ENCODE data around the gene MARS1. TPM values are rescaled to one million over a fixed set of nuclear protein-coding genes. Genes with fewer than 3 reads are reported as not detected.
A peak's percentile ranks its signal among the peaks of the same experiment; 100 is the strongest.

MARS1 gene
- total and polyA plus RNA-seq, 2 experiments from 2014 or later: 266 to 351 TPM

GRCh38 chr12:57496822-57497221 lies 9.0 kb downstream of the MARS1 start (continued):
- TF ChIP-seq, protein P1, sequence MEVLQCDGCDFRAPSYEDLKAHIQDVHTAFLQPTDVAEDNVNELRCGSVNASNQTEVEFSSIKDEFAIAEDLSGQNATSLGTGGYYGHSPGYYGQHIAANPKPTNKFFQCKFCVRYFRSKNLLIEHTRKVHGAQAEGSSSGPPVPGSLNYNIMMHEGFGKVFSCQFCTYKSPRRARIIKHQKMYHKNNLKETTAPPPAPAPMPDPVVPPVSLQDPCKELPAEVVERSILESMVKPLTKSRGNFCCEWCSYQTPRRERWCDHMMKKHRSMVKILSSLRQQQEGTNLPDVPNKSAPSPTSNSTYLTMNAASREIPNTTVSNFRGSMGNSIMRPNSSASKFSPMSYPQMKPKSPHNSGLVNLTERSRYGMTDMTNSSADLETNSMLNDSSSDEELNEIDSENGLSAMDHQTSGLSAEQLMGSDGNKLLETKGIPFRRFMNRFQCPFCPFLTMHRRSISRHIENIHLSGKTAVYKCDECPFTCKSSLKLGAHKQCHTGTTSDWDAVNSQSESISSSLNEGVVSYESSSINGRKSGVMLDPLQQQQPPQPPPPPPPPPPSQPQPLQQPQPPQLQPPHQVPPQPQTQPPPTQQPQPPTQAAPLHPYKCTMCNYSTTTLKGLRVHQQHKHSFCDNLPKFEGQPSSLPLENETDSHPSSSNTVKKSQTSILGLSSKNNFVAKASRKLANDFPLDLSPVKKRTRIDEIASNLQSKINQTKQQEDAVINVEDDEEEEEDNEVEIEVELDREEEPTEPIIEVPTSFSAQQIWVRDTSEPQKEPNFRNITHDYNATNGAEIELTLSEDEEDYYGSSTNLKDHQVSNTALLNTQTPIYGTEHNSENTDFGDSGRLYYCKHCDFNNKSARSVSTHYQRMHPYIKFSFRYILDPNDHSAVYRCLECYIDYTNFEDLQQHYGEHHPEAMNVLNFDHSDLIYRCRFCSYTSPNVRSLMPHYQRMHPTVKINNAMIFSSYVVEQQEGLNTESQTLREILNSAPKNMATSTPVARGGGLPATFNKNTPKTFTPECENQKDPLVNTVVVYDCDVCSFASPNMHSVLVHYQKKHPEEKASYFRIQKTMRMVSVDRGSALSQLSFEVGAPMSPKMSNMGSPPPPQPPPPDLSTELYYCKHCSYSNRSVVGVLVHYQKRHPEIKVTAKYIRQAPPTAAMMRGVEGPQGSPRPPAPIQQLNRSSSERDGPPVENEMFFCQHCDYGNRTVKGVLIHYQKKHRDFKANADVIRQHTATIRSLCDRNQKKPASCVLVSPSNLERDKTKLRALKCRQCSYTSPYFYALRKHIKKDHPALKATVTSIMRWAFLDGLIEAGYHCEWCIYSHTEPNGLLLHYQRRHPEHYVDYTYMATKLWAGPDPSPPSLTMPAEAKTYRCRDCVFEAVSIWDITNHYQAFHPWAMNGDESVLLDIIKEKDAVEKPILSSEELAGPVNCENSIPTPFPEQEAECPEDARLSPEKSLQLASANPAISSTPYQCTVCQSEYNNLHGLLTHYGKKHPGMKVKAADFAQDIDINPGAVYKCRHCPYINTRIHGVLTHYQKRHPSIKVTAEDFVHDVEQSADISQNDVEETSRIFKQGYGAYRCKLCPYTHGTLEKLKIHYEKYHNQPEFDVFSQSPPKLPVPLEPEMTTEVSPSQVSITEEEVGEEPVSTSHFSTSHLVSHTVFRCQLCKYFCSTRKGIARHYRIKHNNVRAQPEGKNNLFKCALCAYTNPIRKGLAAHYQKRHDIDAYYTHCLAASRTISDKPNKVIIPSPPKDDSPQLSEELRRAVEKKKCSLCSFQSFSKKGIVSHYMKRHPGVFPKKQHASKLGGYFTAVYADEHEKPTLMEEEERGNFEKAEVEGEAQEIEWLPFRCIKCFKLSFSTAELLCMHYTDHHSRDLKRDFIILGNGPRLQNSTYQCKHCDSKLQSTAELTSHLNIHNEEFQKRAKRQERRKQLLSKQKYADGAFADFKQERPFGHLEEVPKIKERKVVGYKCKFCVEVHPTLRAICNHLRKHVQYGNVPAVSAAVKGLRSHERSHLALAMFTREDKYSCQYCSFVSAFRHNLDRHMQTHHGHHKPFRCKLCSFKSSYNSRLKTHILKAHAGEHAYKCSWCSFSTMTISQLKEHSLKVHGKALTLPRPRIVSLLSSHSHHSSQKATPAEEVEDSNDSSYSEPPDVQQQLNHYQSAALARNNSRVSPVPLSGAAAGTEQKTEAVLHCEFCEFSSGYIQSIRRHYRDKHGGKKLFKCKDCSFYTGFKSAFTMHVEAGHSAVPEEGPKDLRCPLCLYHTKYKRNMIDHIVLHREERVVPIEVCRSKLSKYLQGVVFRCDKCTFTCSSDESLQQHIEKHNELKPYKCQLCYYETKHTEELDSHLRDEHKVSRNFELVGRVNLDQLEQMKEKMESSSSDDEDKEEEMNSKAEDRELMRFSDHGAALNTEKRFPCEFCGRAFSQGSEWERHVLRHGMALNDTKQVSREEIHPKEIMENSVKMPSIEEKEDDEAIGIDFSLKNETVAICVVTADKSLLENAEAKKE (CRISPR knock-in tag; IDR thresholded peaks at IDR 0.05): no peak
- TF ChIP-seq ZNF114 (CRISPR knock-in tag; IDR thresholded peaks at IDR 0.05) (no peak), CTCF (conservative IDR thresholded peaks at IDR 0.05; ENCODE audit: low read depth in 2 of 2) (no peak)

DNA sequence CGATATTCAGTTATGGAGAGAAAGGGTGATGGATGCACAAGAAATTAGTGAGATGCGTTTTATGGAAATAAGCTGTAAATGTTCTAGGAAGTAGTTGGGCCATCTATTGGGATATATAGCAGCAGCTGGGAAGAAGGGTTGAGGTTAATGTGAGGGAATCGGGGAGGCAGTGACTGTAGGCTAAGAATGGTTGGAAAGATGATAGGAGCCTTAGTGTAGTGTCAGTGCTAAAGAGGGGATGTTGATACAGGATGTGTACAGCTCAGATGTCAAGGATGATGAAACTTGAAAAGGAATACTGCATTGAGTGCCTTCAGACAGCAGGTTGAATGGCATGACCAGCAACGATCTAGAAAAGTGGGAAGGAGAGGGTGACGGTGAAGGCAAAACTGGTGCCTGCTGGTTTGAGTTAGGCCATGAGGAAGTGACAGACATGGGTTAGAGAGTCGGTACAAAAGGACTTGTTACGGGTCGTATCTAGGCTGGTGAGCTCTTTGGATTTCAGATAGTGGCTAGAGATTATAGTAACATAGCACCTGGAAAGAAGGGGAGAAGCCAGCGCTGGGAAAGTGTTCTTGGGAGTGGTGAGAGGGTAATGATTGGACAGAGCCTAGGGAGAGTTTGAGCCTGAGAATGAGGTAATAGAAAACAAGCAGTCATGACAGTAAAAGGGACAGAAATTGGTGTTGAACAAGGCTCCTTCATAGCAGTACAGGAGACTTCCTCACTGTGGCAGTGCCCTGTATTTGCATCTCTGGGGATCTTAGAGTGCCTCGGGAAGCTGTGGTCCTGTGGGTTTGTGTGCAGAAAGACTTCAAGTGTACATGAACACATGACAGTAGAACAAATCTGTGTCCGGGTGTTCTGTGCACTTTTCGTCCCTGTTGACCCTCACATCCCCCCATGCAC lies 9.6 kb downstream of the MARS1 start:
- Histone ChIP-seq H3F3A (replicated peaks; ENCODE audit: low read depth) (peaks cover 39% of the 10 kb centered on the region), H3K79me2 (replicated peaks; ENCODE audit: insufficient read depth) (peaks cover 23% of the 10 kb centered on the region), H2AFZ (no peak overlapping the region), H3K4me3 (no peak overlapping the region), H4K20me1 (replicated peaks; ENCODE audit: insufficient read depth) (peaks cover 34% of the 10 kb centered on the region), H3K36me3 (ENCODE audit: insufficient read depth) (peaks cover 76% of the 10 kb centered on the region), H3K4me1 (ENCODE audit: insufficient read depth) (no peaks in the 10 kb centered on the region), H3K27me3 (ENCODE audit: insufficient read depth) (no peaks in the 10 kb centered on the region), H3K4me2 (no peak overlapping the region), H3K9me2 (ENCODE audit: insufficient read depth) (no peaks in the 10 kb centered on the region), H3K27ac (ENCODE audit: low read depth) (peak overlapping the region; percentile 63; the same call in 1 of the 2 replicates)
- H3K4me1 Mint-ChIP-seq: peaks cover 2% of the 10 kb centered on the region; the same call in 2 of the 3 replicates
- peak overlapping the region; percentile 31; the same call in 1 of the 2 replicates for H3K27ac Mint-ChIP-seq
- DNase-seq (ENCODE audit: low spot score): no peak
- no peak overlapping the region; the same call in 2 of the 3 replicates for H3K4me3 Mint-ChIP-seq
- peaks cover 92% of the 10 kb centered on the region for H3K36me3 Mint-ChIP-seq (ENCODE audit: low read depth)
- peaks cover 13% of the 10 kb centered on the region for H3K27me3 Mint-ChIP-seq (ENCODE audit: insufficient read depth, low read depth, poor library complexity)
- H3K9me3 Mint-ChIP-seq: no peaks in the 10 kb centered on the region
- no peak for ATAC-seq
- TF ChIP-seq ZNF331 (CRISPR knock-in tag; IDR thresholded peaks at IDR 0.05; ENCODE audit: low read depth) (no peak), ZNF114 (CRISPR knock-in tag; IDR thresholded peaks at IDR 0.05) (no peak), NANOG (IDR thresholded peaks at IDR 0.05; ENCODE audit: borderline replicate concordance) (no peak), JUNB (IDR thresholded peaks at IDR 0.05; ENCODE audit: unreplicated experiment) (no peak)

All from GM23338 (cell line).